Medulla oblongata (tissue), 1 donor: Measurements from ENCODE around the gene CDR2L.
"Not testable (repeated sequence)": the region's sequence is repeated elsewhere in the genome, so short reads cannot be mapped to it uniquely, and the experiment has no call there.

Experiments used
- DNase-seq: peaks from one replicate; pipeline ENCODE4 v3.0.0-alpha.2; 2015; ENCODE audit errors: extremely low spot score

Gene CDR2L

DNA sequence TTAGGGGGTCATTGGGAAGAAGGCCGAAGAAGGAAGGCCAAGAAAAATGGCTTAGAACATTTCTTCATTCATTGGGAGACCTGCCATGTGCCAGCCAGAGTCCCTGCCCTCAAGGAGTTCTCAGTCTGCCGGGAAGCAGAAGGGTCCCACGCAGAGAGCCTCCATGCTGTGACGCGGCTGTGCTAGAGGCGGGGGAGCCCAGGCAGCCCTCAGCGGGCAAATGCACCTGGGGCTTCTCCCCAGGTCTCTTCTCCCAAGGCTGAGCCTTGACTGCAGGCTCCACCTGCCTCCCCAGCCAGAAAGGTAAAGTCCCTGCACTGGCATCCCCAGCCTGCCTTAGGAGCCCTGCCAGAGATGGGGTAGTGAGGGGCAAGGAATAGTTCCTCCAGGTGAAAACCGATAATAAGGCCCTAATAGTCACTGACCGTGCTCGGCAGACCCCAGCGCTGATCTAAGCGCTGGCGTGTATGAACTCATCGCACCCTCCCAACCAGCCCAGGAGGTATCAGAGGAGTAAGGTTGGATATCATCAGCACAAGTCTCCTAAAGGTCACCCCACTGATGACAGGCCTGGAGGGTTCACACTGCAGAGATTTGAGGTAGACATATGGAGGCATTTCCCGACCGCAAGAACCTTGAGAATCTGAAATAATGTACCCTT, 6.0 kb upstream of the CDR2L start:
- no peak for DNase-seq

DNA sequence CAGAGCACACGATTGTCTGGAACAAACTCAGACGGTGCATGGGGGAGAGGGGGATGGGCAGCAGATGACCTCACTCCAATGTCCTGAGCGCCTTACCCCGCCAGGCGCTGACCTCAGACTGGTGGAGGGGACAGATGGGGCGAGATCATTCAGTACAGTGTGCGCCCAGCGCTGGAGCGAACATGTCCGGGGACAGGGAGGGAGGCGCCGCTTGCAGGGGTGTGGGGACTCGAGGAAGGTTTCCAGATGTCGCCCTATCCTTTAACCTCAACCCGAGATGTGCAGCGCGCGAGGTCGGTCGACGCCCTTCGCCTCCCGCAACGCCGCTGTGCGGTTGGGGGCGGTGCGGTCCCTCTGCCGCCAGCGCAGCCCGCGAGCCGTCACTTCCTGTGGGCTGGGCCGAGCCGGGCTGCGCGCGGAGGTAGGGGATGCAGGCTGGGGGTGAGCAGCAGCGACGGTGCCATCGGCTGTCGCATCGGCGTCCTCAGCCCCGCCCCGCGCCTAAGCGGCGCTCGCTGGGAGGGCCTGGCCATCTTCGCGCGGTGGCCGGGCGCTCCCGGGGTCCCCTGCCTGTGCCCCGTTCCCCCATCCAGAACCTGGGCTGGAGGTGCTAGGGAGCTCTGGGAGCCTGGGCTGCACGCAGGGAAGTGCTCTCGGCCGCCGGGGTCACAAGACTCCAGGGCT, 5.3 kb upstream of the CDR2L start:
- peak; percentile 88 for DNase-seq

GRCh38 chr17:74982663-74983313, 4.6 kb upstream of the CDR2L start:
- DNase-seq: not testable (repeated sequence)

DNA sequence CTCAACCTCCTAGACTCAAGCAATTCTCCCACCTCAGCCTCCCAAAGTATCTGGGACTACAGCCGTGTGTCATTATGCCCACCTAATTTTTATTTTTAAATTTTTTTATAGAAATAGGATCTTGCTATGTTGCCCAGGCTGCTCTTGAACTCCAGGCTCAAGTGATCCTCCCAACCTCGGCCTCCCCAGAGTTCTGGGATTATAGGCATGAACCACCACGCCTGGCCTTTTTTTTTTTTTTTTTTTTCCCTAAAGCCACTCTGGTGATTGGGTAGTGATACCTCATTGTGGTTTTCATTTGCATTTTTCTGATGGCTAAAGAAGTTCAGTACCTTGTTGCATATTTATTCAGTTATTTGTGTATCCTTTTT, 1.2 kb upstream of the CDR2L start:
- DNase-seq: no peak

DNA sequence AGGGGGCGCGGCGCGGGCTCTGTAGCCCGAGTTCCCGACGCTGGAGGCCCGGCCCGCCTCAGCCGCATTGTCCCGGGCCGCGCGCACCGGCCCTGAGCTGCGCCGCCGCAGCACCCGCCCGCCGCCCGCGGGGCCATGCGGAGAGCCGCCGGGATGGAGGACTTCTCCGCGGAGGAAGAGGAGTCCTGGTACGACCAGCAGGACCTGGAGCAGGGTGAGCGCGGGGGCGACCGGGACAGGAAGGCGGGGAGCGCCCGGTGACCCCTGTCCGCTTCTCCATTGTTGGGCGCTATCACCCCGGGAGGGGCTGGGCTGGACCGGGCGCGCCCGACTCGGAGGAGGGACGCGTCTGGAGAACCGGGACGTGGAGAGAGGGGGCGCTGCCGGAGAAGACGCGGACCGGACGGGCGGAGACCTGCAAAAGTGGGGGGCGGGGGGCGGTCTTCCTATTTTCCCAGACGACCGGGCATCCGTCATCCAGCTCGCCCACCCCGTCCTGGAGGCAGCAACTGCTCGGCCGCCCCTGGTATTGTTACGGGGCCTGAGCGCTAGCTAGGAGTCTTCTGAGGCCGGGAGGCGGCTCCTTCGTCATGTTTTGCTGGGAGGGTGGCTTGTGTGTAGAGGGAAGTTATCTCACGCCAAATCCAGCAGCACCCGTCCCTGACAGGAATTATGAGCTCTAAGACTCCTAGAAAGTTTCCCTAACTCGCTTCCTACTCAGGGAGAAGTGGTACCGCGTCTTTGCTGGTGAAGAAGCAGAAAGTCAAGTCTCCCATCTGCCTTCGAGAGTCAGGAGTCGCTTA, 678 bp downstream of the CDR2L start:
- DNase-seq: peak; percentile 83

DNA sequence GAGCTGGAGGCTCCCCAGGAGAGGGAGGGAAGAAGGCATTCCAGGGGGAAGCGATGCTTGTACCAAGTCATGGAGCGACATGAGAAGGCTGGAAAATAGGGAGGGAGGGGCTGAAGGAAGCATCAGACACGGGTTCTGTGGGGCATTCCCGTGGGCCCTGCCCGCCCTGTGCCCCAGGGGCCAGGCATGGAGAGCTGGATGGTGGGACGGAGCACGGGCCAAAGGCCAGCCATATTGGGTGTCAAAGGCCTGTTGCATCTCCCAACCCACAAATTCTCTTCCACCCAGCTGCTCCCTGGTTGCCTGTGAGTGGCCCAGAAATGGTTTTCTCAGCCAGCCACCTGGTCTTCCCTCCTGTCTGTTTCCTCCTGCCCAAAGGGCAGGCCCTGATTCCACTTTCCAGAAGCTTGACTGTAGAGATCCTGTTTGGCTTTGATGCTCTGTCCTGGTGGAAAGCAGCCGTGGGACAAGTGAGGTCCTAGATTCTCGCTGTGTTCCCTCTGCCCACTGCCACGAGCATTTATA, 3.2 kb downstream of the CDR2L start:
- no peak for DNase-seq

DNA sequence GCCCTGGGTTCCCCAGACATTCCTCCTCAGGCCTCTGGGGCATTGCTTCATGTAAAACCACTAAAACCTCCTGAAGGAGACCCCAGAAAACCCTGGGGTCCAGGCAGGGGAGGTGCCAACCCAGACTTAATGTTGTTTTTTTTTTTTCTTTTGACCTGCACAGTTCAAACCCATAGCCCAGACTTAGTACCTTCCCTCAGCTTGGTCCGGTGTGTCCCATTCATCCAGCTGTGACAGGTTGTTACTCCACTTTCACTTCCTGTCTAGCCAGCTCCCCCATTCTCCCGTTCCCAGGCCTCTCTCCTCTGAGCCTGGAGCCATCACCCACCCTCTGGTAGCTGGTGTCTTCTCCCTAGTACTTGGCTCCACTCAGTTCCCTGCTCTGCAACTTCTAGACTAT, 4.8 kb downstream of the CDR2L start:
- no peak for DNase-seq

- DNase-seq: no peak
These were observed 7.0 kb downstream of the CDR2L start for GRCh38 chr17:74994440-74994839.

- DNase-seq: no peak
These were observed 8.4 kb downstream of the CDR2L start for GRCh38 chr17:74995847-74996246.

DNA sequence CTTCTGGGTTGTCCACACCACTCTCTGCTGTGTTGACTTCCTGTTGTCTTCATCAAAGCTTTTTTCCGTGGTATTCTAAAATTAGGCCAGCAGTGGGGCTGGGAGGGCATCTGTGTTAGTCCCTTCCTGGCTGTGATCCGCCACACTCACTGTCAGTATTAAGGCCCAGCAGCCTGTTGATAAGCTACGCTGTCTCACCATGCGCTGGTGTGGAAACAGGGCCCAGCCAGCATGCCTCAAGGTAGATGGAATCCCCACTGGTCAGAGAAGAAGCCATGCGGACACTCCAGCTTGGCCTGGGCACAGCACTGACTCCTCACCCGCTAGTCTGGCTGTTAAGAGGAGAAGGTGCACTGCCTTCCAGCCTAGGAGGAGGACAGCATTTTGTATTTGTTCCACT, 11.4 kb downstream of the CDR2L start:
- DNase-seq: no peak

DNA sequence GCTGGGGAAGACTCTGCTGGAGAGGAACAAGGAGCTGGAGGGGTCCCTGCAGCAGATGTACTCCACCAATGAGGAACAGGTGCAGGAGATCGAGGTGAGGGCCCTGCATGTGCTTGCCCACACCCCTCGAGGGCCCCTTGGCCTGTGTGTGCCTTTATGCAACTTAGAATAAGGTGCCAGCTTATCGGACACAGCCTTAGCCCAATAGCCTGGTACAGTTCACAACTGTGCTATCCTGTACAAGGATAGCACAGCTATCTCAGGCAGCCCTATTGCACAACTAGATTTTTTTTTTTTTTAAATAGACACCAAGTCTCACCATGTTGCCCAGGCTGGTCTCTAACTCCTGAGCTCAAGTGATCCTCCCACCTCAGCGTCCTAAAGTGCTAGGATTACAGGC, 12.1 kb downstream of the CDR2L start:
- DNase-seq: no peak

DNA sequence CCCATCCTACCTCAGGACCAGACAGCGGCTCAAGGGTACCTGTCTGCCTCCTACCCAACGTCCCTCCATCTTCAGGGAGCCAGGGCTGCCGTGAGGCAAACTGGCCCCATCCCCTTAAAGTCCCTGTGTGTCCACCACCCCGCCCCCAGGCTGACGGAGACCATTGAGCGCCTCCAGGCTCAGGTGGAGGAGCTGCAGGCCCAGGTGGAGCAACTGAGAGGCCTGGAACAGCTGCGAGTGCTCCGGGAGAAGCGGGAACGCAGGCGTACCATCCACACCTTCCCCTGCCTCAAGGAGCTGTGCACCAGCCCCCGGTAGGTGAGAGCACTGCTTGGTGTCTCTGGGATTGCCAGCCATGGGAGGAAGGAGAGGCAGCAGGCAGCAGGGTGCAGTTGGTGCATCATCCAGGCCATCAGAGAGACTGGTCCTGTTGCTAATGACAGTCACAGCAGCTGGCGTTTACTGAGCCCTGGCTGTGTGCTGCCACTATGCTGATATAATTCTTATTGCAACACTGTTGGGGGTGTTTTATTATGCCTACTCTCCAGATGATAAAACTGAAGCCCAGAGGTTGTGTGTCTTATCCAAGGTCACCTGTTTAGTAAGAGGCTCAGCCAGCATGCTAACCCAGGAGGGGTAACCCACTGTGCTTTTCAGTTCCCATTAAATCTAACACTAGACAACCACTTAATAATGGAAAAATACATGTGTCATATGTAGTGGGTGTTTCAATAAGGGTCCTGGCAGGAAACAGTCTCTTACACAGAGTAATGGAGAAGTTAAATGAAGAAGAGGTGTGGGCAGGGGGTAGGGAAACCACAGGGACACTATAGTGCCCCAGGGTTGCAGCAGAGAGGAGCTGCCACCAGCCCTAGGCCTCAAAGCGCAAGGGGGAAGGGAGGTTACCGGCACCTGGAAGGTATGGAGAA, 14.7 kb downstream of the CDR2L start:
- DNase-seq: no peak

DNA sequence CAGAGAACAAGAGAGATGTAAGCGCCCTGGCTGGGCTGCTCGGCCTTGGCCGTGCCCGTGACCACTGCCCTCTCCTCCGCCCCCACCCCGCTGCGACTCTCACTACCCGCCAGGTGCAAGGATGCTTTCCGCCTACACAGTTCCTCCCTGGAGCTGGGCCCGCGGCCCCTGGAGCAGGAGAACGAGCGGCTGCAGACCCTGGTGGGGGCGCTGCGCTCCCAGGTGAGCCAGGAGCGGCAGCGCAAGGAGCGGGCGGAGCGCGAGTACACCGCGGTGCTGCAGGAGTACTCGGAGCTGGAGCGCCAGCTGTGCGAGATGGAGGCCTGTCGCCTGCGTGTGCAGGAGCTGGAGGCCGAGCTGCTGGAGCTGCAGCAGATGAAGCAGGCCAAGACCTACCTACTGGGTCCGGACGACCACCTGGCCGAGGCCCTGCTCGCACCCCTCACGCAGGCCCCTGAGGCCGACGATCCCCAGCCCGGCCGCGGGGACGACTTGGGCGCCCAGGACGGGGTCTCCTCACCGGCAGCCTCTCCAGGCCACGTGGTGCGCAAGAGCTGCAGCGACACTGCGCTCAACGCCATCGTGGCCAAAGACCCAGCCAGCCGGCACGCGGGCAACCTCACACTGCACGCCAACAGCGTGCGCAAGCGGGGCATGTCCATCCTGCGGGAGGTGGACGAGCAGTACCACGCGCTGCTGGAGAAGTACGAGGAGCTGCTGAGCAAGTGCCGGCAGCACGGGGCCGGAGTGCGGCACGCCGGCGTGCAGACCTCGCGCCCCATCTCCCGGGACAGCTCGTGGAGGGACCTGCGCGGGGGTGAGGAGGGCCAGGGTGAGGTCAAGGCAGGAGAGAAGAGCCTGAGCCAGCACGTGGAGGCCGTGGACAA, 15.9 kb downstream of the CDR2L start:
- DNase-seq: no peak

DNA sequence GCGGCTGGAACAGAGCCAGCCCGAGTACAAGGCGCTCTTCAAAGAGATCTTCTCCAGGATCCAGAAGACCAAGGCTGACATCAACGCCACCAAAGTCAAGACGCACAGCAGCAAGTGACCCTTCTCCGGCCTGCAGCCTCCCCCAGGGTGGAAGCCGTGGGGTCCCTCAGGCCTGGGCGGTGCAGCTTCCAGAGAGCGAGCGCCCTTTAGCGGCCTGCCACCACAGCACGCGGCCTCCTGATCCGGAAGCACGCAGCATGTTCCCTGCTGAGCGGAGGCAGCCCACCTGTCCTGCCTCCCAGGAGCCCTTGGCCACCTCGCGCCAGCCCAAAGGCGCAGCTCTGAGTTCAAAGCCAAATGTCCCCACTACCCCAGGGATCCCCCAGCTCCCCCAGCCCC, 16.5 kb downstream of the CDR2L start:
- no peak for DNase-seq

DNA sequence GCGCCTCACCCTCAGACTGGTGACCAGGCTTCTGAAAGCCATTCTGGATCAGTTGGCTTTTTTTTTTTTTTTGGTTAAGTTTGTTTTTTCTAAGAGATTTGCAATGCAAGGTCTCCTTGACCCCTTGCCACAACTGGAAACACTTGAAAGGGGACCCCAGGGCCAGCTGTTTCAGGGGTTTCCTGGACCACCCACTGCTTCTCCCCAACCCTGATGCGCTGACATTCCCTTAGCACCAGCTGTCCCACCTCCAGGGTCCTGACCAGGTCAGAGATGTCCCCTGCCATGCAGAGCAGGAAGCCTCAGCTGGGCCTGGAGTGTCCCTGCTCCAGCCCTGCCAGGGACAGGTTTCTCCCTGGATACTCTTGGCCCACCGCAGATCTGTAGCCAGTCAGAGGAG, 16.9 kb downstream of the CDR2L start:
- DNase-seq: no peak

- no peak for DNase-seq
These were observed 17.9 kb downstream of the CDR2L start for GRCh38 chr17:75005291-75005690.

DNA sequence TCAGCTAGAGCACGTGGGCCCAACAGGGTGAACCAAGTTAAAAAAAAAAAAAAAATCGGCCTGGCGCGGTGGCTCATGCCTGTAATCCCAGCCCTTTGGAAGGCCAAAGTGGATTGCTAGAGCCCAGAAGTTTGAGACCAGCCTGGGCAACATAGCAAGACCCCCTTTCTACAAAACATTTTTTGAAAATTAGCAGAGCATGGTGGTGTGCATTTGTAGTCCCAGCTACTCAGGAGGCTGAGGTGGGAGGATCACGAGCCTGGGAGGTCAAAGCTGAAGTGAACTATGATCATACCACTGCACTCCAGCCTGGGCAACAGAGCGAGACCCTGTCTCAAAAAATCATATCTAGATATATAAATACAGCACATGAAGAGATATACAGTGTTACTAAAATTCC, 18.7 kb downstream of the CDR2L start:
- not testable (repeated sequence) for DNase-seq

DNA sequence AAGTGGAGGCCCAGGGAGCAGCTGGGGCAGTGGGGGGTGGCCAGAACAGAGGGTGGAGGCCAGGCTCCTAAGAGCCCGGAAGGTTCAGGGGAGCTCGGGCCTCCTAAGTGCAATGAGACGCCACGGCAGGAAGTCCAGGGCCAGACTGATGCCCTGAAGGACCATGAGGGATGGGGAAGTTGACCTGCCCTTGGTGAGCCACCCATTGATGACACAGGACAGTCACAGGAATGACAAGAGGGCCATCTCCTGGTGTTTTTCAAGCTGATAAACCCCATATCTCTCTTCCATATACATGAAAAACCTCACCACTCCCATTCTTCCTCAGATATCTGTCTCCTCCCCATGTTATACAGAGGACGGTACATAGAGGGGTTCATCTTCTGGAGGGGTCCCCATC, 19.2 kb downstream of the CDR2L start:
- DNase-seq: no peak

DNA sequence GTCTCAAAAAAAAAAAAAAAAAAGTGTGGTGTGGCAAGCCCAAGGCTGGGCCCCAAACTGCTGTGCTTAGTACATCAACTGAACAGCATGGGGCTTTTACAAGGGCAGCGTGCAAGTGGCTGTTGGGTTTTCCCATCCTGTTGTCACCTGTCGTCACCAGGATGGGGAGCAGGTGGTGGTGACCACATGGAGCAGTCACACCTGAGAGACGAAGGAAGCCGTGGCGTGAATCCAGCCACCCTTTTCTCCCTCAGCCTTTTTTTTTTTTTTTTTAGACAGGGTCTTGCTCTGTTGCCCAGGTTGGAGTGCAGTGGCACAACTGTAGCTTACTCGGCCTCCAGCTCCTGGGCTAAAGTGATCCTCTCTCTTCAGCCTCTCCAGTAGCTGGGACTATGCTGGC, 20.9 kb downstream of the CDR2L start:
- no peak for DNase-seq

DNA sequence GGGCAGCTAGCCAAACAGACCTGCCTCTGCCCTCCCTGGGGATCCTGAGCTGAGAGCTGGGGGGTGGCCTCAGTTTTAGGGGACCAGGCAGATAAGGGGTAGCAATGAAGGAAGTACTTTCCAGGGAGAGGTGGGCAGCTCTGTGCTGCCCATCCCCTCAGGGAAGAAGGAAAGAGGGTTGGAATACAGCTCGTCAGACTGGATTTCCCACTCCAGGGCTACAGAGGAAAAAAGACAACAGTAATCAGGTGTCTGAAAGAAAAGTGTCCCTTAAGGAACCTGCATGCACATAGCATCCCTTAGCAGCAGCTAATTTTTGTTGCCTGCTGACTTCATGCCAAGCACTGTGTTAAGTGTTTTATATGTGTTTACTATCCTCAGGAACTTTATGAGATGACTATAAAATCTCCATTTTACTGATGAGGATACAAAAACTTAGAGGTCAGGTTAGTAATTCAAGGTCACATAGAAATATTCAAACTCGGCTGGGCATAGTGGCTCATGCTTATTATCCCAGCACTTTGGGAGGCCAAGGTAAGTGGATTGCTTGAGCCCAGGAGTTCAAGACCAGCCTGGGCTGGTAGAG, 21.8 kb downstream of the CDR2L start:
- no peak for DNase-seq
